Measurements from ENCODE around the gene FBN1. TPM values are rescaled to one million over a fixed set of nuclear protein-coding genes. Genes with fewer than 3 reads are reported as not detected.

The FBN1 gene
- total RNA-seq, 1 donor from 2014 or later: 70.3 TPM

GRCh38 chr15:48373821-48374451, 271.6 kb downstream of the FBN1 start:
- DNase-seq (ENCODE audit: low read depth, low spot score): no peak

DNA sequence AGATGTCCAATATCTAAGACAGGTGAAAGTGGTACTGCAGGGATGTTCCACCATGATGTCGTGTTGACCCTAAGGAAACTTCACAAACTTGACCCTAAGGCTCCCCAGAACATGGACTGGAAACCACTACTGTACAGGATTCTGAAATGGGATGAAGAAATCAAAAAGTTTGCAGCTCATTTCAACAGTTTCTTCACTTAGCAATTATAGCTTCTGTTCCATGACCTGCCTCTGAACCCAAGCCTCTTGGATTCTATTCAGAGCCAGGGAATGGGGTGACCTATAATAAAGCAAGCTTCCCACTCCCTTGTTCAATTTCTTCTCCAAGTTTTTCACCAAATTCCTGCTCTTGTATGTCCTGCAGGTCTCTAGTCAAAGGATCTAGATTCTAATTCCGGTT, 273.5 kb downstream of the FBN1 start:
- no peak for DNase-seq (ENCODE audit: low read depth, low spot score)

DNA sequence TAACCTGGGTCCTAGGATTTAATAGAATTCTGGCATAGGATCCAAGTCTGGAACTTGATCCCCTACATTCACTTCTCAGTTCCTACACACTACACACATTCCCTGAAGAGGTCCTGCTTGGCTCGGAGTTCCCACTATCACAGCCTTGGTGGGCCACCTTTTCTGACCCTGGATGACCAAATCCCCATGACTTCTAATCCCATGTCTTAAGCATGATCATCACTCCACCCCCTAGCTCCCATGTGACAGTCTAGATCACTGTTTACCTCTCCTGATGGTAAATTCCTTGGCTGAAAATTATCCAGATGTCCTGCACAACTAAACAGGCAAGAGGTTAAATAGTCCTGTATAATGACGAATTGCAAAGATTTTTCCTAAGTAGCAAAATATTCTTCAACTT, 274.0 kb downstream of the FBN1 start:
- no peak for DNase-seq (ENCODE audit: low read depth, low spot score)

DNA sequence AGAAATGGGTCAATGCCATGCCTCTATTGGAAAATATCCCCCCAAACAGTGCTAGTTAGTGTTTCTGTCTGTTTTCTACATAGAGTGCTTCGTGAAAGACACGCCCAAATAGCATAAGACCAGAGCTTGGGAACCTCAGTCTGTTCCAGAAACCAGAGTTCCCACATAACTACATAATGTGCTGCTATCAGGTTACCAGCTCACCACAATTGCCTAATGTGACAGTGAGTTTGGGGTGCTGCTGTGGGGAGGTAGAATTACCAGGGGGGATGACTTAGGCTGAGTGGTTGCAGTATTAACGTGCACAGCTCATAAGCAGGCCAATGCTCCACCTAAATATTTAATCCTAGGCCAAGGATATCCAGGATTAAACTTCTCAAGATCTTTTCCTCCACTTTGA, 275.0 kb downstream of the FBN1 start:
- DNase-seq (ENCODE audit: low read depth, low spot score): no peak

DNA sequence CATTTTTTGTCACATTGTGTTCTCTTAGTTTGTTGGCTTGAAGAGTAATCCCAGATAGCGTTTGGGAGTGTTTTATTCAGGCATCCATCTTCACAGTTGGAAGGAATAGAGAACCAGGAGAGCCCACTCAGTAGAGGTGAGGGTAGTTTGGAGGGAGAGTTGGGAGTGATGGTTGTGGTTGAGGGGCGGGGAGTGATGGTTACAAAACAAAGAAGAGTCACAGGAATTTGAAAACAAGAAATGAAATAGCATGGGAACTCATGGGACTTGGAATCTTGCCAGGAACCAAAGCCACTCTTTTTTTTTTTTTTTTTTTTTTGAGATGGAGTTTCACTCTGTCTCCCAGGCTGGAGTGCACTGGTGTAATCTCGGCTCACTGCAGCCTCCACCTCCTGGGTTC, 278.0 kb downstream of the FBN1 start:
- no peak for DNase-seq (ENCODE audit: low read depth, low spot score)

- no peak for DNase-seq (ENCODE audit: low read depth, low spot score)
Measured at GRCh38 chr15:48366584-48367312, 278.8 kb downstream of the FBN1 start.

DNA sequence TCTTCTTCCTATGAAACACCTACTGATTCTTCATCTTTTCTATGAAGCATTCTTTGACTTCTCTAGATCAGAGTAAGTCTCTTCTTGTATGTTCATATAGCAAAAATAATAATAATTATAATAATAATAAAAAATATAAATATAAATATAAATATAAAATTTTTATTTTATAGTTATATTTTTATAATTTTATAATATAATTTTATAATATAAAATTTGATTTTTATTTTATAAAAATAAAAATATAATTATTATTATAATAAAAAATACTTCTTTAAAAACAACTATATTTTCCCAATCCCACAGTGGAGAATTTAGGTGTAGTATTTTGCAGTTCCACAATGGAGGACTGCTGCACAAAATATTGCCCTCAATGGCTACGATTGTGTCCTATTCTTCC, 279.9 kb downstream of the FBN1 start:
- DNase-seq (ENCODE audit: low read depth, low spot score): no peak

DNA sequence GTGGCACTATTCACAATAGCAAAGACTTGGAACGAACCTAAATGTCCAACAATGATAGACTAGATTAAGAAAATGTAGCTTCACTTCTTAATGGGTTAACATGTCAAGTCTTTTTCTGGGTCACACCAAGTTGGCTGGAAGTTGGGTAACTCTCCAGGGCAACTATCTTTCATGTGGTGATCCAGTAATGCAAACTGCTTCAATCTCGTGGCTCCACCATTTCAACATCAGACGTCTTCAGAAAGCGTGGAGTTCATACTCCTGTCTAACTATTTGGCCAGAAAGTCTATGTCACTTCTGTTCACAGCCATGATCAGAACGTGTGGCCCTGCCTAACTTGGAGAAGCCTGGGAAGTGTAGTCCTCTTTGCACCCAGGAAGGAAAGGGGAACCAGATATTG, 282.0 kb downstream of the FBN1 start:
- no peak for DNase-seq (ENCODE audit: low read depth, low spot score)

GRCh38 chr15:48361685-48362084, 283.8 kb downstream of the FBN1 start:
- no peak for DNase-seq (ENCODE audit: low read depth, low spot score)

GRCh38 chr15:48360841-48361240, 284.7 kb downstream of the FBN1 start:
- DNase-seq (ENCODE audit: low read depth, low spot score): no peak

Other genes with a start within 250 kb of the FBN1 start
- gene CEP152, start 165.4 kb upstream of the FBN1 start, total RNA-seq: 6.7 and 19.5 TPM in 2 replicates
- gene EID1, start 232.4 kb upstream of the FBN1 start, total RNA-seq: 200 and 203 TPM in 2 replicates

Data from pulmonary artery endothelial cell (primary cell).